GM18505 (cell line): ENCODE data around the gene CDH12.

Experiments used
- ATAC-seq: cut with Tn5 transposase; IDR thresholded peaks from one replicate; pipeline ENCODE4 v1.9.1; 2021; ENCODE audit not compliant: unreplicated experiment
- POLR2A ChIP-seq: IDR thresholded peaks from 4 replicates; pipeline ENCODE4 v1.6.1; 2011; ENCODE audit warnings: borderline replicate concordance; ENCODE audit not compliant: insufficient read depth, insufficient read length; ENCODE audit errors: extremely low read depth

Gene CDH12

DNA sequence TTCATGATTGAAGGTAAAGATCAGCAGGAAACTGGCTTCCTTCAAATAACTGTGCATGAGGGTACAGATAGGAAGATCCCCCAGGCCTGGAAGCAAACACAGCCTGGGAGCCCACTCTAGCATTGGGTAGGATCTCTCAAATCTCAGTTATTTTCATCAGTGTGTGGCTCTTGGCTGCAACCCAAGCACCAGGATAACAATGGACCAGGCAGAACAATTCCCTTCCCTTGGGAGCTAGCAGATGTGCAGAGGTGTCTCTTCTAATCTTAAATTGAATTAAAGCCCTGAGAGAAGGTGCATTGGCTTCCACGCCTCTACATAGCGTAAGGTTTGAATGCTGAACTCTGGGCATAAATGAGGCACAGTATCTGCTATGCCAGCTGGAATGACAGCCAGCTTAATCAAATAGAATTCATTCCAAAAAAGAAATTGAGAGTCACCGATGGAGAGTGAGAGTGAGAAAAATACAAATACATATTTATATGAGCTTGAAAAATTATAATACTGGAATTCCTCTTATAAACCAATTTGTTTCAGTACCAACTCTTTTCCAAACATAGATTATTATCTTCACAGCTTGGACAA is 957.3 kb downstream of the CDH12 start:
- no peak for TF ChIP-seq POLR2A
- no peak for ATAC-seq

GRCh38 chr5:21893161-21893560 is 960.0 kb downstream of the CDH12 start:
- TF ChIP-seq POLR2A, result no peak
- ATAC-seq, result no peak

GRCh38 chr5:21889581-21889980 is 963.6 kb downstream of the CDH12 start:
- TF ChIP-seq POLR2A, result no peak
- ATAC-seq, result no peak

GRCh38 chr5:21882074-21882745 is 970.9 kb downstream of the CDH12 start:
- no peak for ATAC-seq
- no peak for TF ChIP-seq POLR2A

- no peak for ATAC-seq
Measured at GRCh38 chr5:21880164-21880563, 973.0 kb downstream of the CDH12 start.

GRCh38 chr5:21862986-21863385 is 990.2 kb downstream of the CDH12 start:
- no peak for ATAC-seq
- no peak for TF ChIP-seq POLR2A

More at GRCh38 chr5:21880164-21880563, 973.0 kb downstream of the CDH12 start:
- no peak for TF ChIP-seq POLR2A

DNA sequence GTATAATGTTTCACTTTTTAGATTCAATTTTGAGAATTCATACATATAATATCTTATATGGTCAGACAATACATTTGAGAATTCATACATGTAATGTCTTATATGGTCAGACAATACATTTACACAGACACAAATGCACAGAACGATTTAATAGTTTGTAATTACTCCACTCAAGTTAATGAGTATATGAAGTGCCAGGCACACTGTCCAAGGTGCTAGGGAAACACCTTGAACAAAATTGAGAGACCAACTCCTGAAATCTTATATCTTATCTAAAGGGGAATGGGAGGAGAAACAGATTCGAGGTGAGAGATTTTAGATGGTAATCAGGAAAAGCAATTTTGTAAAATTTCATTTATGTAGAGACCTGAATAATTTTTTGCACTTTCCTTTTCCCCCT is 994.7 kb downstream of the CDH12 start:
- ATAC-seq, result no peak
- no peak for TF ChIP-seq POLR2A

GRCh38 chr5:21856987-21857386 is 996.2 kb downstream of the CDH12 start:
- TF ChIP-seq POLR2A, result no peak
- ATAC-seq, result no peak

GRCh38 chr5:21847300-21847699 is 1005.8 kb downstream of the CDH12 start:
- no peak for ATAC-seq
- TF ChIP-seq POLR2A, result no peak

DNA sequence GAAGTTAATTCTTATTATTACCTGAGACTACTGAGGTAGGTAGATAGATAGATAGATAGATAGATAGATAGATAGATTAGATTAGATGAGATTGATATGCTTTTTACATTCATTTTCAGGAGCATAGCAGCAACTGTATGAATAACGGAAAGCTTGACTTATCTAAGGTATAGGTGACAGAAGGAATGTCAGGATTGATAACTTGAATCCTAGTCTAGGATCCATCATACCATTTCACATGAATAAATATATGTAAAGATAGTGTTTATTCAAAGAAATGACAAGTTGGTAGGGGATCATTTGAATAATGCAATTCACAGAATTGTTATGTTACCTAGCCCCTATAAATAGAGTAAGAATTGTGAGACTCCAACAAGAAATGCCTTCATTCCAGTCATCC is 1008.2 kb downstream of the CDH12 start:
- ATAC-seq, result no peak

GRCh38 chr5:21834863-21835262 is 1018.3 kb downstream of the CDH12 start:
- no peak for TF ChIP-seq POLR2A
- ATAC-seq, result no peak

More for the DNA sequence above, 1008.2 kb downstream of the CDH12 start:
- TF ChIP-seq POLR2A, result no peak

DNA sequence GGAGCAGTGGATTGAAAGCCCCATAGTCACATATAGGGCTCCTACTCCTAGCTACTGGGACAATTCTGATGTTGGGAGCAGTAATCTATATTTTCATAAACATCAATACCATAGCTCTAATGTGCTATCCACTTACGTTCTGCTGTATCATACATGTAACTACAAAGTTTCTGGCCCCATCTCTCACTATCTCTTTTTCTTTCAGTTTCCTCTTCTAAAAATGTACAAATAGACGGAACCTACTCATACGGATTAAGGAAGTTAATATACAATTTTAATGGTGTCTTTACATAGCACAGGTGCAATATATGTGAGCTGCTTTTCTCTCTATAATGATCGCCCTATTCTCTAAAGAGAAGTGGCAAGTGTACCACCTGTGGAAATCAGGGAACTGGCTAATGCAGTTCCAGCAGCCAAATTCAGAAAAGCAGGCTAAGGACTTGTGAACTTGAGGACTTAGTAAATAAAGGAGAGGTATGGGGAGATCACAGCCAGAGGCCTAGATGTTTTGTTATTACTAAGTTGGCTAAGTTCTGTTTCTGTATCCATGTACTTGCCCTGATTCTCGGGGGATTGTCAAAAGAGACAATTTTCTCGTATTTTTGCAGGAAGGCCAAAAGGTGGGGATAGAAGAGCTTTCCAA is 1021.9 kb downstream of the CDH12 start:
- TF ChIP-seq POLR2A, result no peak
- ATAC-seq, result peak; percentile 77

DNA sequence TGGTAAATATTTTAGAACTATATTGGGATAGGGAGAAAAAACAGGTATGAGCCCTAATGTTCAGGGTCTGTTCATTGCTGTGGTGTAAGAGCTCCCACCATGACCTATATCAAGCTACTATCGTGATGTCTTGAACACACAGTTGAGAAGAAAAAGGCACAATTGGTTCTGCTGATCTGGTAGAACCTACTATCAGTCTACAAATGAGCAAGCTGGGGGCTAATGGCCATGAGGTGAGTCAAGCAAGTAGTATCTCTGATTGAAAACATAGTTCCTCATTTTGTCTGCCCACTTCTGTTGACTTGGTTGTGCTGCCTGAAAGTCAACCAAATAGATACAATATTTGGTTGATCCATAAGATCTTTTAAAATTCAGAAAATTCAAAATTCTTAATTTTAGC is 1026.3 kb downstream of the CDH12 start:
- ATAC-seq, result no peak
- no peak for TF ChIP-seq POLR2A

GRCh38 chr5:21823588-21823987 is 1029.6 kb downstream of the CDH12 start:
- ATAC-seq, result no peak
- TF ChIP-seq POLR2A, result no peak
